ENCODE results near the gene CSNK1A1L.

CSNK1A1L gene

GRCh38 chr13:37105251-37105714 lies at the start of gene CSNK1A1L:
TSS of gene CSNK1A1L (minus strand) at chr13:37105664. CDS start at chr13:37105256, 408 bp downstream.
- DNase-seq (ENCODE audit: low spot score): no peak

- no peak for DNase-seq (ENCODE audit: low spot score)
Observed at GRCh38 chr13:37149380-37149779, 43.9 kb upstream of the CSNK1A1L start.

GRCh38 chr13:37148501-37148900 lies 43.0 kb upstream of the CSNK1A1L start:
- DNase-seq (ENCODE audit: low spot score): no peak

GRCh38 chr13:37144661-37145060 lies 39.2 kb upstream of the CSNK1A1L start:
- DNase-seq (ENCODE audit: low spot score): no peak

GRCh38 chr13:37143911-37144310 lies 38.4 kb upstream of the CSNK1A1L start:
- DNase-seq (ENCODE audit: low spot score): no peak

GRCh38 chr13:37142877-37143276 lies 37.4 kb upstream of the CSNK1A1L start:
- DNase-seq (ENCODE audit: low spot score): no peak

GRCh38 chr13:37141011-37141410 lies 35.5 kb upstream of the CSNK1A1L start:
- no peak for DNase-seq (ENCODE audit: low spot score)

- DNase-seq (ENCODE audit: low spot score): no peak
Observed at GRCh38 chr13:37139356-37139755, 33.9 kb upstream of the CSNK1A1L start.

- no peak for DNase-seq (ENCODE audit: low spot score)
Observed at GRCh38 chr13:37138926-37139325, 33.5 kb upstream of the CSNK1A1L start.

- no peak for DNase-seq (ENCODE audit: low spot score)
Observed at GRCh38 chr13:37138169-37138568, 32.7 kb upstream of the CSNK1A1L start.

- DNase-seq (ENCODE audit: low spot score): no peak
Observed at GRCh38 chr13:37136633-37137032, 31.2 kb upstream of the CSNK1A1L start.

GRCh38 chr13:37136187-37136586 lies 30.7 kb upstream of the CSNK1A1L start:
- DNase-seq (ENCODE audit: low spot score): no peak

- DNase-seq (ENCODE audit: low spot score): no peak
Observed at GRCh38 chr13:37134411-37135041, 29.1 kb upstream of the CSNK1A1L start.

- DNase-seq (ENCODE audit: low spot score): no peak
Observed at GRCh38 chr13:37132211-37132610, 26.7 kb upstream of the CSNK1A1L start.

GRCh38 chr13:37131092-37131491 lies 25.6 kb upstream of the CSNK1A1L start:
- DNase-seq (ENCODE audit: low spot score): no peak

- DNase-seq (ENCODE audit: low spot score): no peak
Observed at GRCh38 chr13:37129866-37130265, 24.4 kb upstream of the CSNK1A1L start.

- DNase-seq (ENCODE audit: low spot score): no peak
Observed at GRCh38 chr13:37127691-37128241, 22.3 kb upstream of the CSNK1A1L start.

GRCh38 chr13:37123337-37123736 lies 17.9 kb upstream of the CSNK1A1L start:
- no peak for DNase-seq (ENCODE audit: low spot score)

- no peak for DNase-seq (ENCODE audit: low spot score)
Observed at GRCh38 chr13:37118016-37118415, 12.6 kb upstream of the CSNK1A1L start.

- DNase-seq (ENCODE audit: low spot score): no peak
Observed at GRCh38 chr13:37114250-37114649, 8.8 kb upstream of the CSNK1A1L start.

- no peak for DNase-seq (ENCODE audit: low spot score)
Observed at GRCh38 chr13:37113534-37113933, 8.1 kb upstream of the CSNK1A1L start.

- no peak for DNase-seq (ENCODE audit: low spot score)
Observed at GRCh38 chr13:37109051-37109678, 3.7 kb upstream of the CSNK1A1L start.

GRCh38 chr13:37107868-37108267 lies 2.4 kb upstream of the CSNK1A1L start:
- no peak for DNase-seq (ENCODE audit: low spot score)

- DNase-seq (ENCODE audit: low spot score): no peak
Observed at GRCh38 chr13:37107456-37107855, 2.0 kb upstream of the CSNK1A1L start.
